Astrocyte (in vitro differentiated cells and primary cell): ENCODE results near the gene TKT. TPM values are rescaled to one million over a fixed set of nuclear protein-coding genes. Genes with fewer than 3 reads are reported as not detected.

ENCODE experiments used
- DNase-seq: peaks from one replicate; pipeline ENCODE4 v3.0.0-alpha.2; 2010; ENCODE audit warnings: low read depth
- FAIRE-seq: peaks from 2 replicates; lab custom pipeline; 2011; peaks lifted over from hg19 to GRCh38; lab: Jason Lieb, UNC
- H2AFZ ChIP-seq: 2 replicates; pipeline ENCODE4 v1.6.0; 2012; ENCODE audit warnings: low read depth, low read length, inconsistent platforms
- H3K27ac ChIP-seq: 2 replicates; pipeline ENCODE4 v1.5.1; 2011; ENCODE audit warnings: low read depth, low read length, inconsistent platforms
- H3K27me3 ChIP-seq: 2 replicates; pipeline ENCODE4 v1.6.0; 2011; ENCODE audit warnings: low read length, inconsistent platforms; ENCODE audit not compliant: insufficient read depth
- H3K36me3 ChIP-seq: 2 replicates; pipeline ENCODE4 v1.5.1; 2011; ENCODE audit warnings: low read length, inconsistent platforms; ENCODE audit not compliant: insufficient read depth
- H3K4me1 ChIP-seq: 2 replicates; pipeline ENCODE4 v1.5.1; 2011; ENCODE audit warnings: low read length, inconsistent platforms; ENCODE audit not compliant: insufficient read depth
- H3K4me2 ChIP-seq: 2 replicates; pipeline ENCODE4 v1.6.0; 2012; ENCODE audit warnings: low read length, inconsistent platforms
- H3K4me3 ChIP-seq: 2 replicates; pipeline ENCODE4 v1.5.1; 2011; ENCODE audit warnings: low read depth, mild to moderate bottlenecking, low read length, inconsistent platforms; ENCODE audit not compliant: insufficient read depth
- H3K79me2 ChIP-seq: 2 replicates; pipeline ENCODE4 v1.6.0; 2012; ENCODE audit warnings: mild to moderate bottlenecking, low read length, inconsistent platforms; ENCODE audit not compliant: insufficient read depth
- H3K9ac ChIP-seq: 2 replicates; pipeline ENCODE4 v1.6.0; 2012; ENCODE audit warnings: mild to moderate bottlenecking, low read length, inconsistent platforms
- H3K9me3 ChIP-seq: 2 replicates; pipeline ENCODE4 v1.5.1; 2012; ENCODE audit warnings: low read depth, mild to moderate bottlenecking, low read length, inconsistent platforms; ENCODE audit not compliant: insufficient read depth
- H4K20me1 ChIP-seq: 2 replicates; pipeline ENCODE4 v1.6.0; 2012; ENCODE audit warnings: low read length, inconsistent platforms; ENCODE audit not compliant: insufficient read depth
- H3K27ac Mint-ChIP-seq: one replicate; pipeline ENCODE4 v1.8.0; 2021; ENCODE audit warnings: mild to moderate bottlenecking, mixed read lengths; ENCODE audit not compliant: unreplicated experiment
- H3K27me3 Mint-ChIP-seq: one replicate; pipeline ENCODE4 v1.8.0; 2021; ENCODE audit warnings: low read depth, mixed read lengths; ENCODE audit not compliant: unreplicated experiment
- H3K36me3 Mint-ChIP-seq: one replicate; pipeline ENCODE4 v1.8.0; 2021; ENCODE audit warnings: low read depth, mixed read lengths; ENCODE audit not compliant: unreplicated experiment
- H3K4me1 Mint-ChIP-seq: one replicate; pipeline ENCODE4 v1.8.0; 2021; ENCODE audit warnings: low read depth, mixed read lengths; ENCODE audit not compliant: unreplicated experiment
- H3K4me3 Mint-ChIP-seq: one replicate; pipeline ENCODE4 v1.8.0; 2021; ENCODE audit warnings: mild to moderate bottlenecking, moderate library complexity, mixed read lengths; ENCODE audit not compliant: unreplicated experiment
- H3K9me3 Mint-ChIP-seq: one replicate; pipeline ENCODE4 v1.8.0; 2021; ENCODE audit warnings: mild to moderate bottlenecking, mixed read lengths; ENCODE audit not compliant: unreplicated experiment
- EZH2 ChIP-seq: IDR thresholded peaks from 2 replicates; pipeline ENCODE4 v1.6.1; 2012; ENCODE audit warnings: mild to moderate bottlenecking, low read length, inconsistent platforms; ENCODE audit not compliant: insufficient read depth
- total RNA-seq: library from RNA; stranded (reverse); gene quantifications from 2 replicates; pipeline ENCODE4 v1.2.1, GENCODE V29; 2021
- TF ChIP-seq, protein P1 (sequence below): IDR thresholded peaks from 2 replicates; pipeline ENCODE4 v1.5.1; 2011; ENCODE audit warnings: low read depth, mild to moderate bottlenecking, inconsistent platforms, low read length, moderate library complexity; ENCODE audit not compliant: insufficient read depth

The TKT gene
- total RNA-seq, 1 donor from 2014 or later = 318 TPM

DNA sequence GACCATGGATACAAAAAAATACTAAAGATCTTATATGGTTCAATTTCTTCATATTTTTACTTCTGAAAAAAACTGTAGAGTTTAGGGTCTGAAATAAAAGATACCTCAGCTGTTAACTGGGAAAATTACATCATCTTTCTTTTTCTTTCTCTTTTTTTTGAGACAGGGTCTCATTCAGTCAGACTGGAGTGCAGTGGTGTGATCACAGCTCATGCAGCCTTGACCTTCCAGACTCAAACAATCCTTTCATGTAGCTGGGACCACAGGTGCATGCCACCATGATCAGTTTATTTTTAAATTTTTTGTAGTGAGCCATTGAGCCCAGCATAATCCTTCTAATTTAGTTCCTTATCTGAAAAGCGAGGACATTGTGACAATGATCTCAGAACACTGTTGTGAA is 39.6 kb upstream of the TKT start:
- Mint-ChIP-seq H3K27me3 (no peaks in the 10 kb centered on the region), H3K4me1 (peaks cover 3% of the 10 kb centered on the region), H3K27ac (no peak overlapping the region), H3K9me3 (no peaks in the 10 kb centered on the region), H3K36me3 (peaks cover 12% of the 10 kb centered on the region), H3K4me3 (no peak overlapping the region)
- no peak for DNase-seq
- no peak overlapping the region for H3K4me2 ChIP-seq
- H3K4me1 ChIP-seq = no peaks in the 10 kb centered on the region
- peaks cover 24% of the 10 kb centered on the region for H3K36me3 ChIP-seq
- H3K9me3 ChIP-seq = no peaks in the 10 kb centered on the region
- H3K4me3 ChIP-seq = no peak overlapping the region
- H3K27ac ChIP-seq = no peak overlapping the region
- no peaks in the 10 kb centered on the region for H3K79me2 ChIP-seq
- FAIRE-seq = no peak
- TF ChIP-seq EZH2 = no peak
- TF ChIP-seq, protein P1, sequence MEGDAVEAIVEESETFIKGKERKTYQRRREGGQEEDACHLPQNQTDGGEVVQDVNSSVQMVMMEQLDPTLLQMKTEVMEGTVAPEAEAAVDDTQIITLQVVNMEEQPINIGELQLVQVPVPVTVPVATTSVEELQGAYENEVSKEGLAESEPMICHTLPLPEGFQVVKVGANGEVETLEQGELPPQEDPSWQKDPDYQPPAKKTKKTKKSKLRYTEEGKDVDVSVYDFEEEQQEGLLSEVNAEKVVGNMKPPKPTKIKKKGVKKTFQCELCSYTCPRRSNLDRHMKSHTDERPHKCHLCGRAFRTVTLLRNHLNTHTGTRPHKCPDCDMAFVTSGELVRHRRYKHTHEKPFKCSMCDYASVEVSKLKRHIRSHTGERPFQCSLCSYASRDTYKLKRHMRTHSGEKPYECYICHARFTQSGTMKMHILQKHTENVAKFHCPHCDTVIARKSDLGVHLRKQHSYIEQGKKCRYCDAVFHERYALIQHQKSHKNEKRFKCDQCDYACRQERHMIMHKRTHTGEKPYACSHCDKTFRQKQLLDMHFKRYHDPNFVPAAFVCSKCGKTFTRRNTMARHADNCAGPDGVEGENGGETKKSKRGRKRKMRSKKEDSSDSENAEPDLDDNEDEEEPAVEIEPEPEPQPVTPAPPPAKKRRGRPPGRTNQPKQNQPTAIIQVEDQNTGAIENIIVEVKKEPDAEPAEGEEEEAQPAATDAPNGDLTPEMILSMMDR = no peak
- H3K9ac ChIP-seq = no peak overlapping the region
- H2AFZ ChIP-seq = no peak overlapping the region
- peaks cover 7% of the 10 kb centered on the region for H4K20me1 ChIP-seq
- no peaks in the 10 kb centered on the region for H3K27me3 ChIP-seq

DNA sequence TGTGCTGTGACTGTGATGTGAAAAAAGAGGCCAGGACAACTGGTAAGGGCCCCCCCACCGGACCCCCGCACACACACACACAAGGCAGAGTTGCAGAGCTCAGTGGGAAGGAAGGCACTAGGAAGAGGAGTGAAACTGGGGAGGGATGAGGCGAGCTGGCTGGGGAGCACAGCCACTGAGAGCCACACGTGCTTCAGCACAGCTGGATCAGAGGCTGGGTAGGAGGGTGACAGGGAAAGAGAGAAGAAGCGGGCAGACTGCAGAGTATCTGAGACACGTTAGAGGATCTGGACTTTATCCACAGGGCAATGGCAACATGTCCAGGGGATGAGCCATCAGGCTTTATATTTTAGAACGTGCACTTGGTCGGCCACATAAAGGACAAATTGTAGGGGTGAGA is 38.0 kb upstream of the TKT start:
- Mint-ChIP-seq H3K4me1 (no peaks in the 10 kb centered on the region), H3K27me3 (no peaks in the 10 kb centered on the region), H3K4me3 (no peak overlapping the region), H3K27ac (no peak overlapping the region), H3K9me3 (no peaks in the 10 kb centered on the region), H3K36me3 (peaks cover 10% of the 10 kb centered on the region)
- no peak overlapping the region for H3K4me3 ChIP-seq
- no peaks in the 10 kb centered on the region for H3K27me3 ChIP-seq
- no peak overlapping the region for H2AFZ ChIP-seq
- no peak overlapping the region for H3K9ac ChIP-seq
- TF ChIP-seq EZH2 = no peak
- TF ChIP-seq, protein P1 = no peak
- peaks cover 18% of the 10 kb centered on the region for H3K36me3 ChIP-seq
- no peaks in the 10 kb centered on the region for H3K79me2 ChIP-seq
- H3K4me1 ChIP-seq = no peaks in the 10 kb centered on the region
- peaks cover under 1% of the 10 kb centered on the region for H4K20me1 ChIP-seq
- H3K9me3 ChIP-seq = no peaks in the 10 kb centered on the region
- H3K27ac ChIP-seq = no peak overlapping the region
- DNase-seq = no peak
- no peak for FAIRE-seq
- H3K4me2 ChIP-seq = no peak overlapping the region

DNA sequence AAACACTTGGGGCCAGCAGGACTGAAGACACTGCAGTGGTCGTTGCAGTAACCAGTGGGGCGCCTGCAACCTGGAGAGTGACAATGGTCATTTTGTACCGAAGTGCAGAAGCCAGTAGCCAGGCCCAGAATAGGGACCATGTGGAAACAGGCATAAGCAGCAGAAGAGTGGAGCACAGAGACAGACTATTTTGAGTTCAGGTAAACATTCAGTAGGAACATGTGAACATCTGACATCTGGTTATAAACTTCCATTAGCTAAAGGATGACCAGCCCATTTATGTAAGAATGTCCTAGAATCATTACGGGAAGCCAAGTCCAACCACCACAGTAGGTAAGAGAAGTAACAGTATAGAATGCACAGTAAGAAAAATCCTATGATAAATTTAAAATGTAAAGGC is 32.4 kb upstream of the TKT start:
- Mint-ChIP-seq H3K27ac (peak overlapping the region; percentile 89), H3K9me3 (no peaks in the 10 kb centered on the region), H3K36me3 (peaks cover 9% of the 10 kb centered on the region), H3K4me3 (peak overlapping the region; percentile 34), H3K4me1 (peaks cover 25% of the 10 kb centered on the region), H3K27me3 (no peaks in the 10 kb centered on the region)
- H4K20me1 ChIP-seq = no peaks in the 10 kb centered on the region
- DNase-seq (no peak), FAIRE-seq (no peak)
- H2AFZ ChIP-seq = no peak overlapping the region
- H3K4me2 ChIP-seq = no peak overlapping the region
- no peaks in the 10 kb centered on the region for H3K27me3 ChIP-seq
- no peak overlapping the region for H3K9ac ChIP-seq
- H3K79me2 ChIP-seq = no peaks in the 10 kb centered on the region
- no peak for TF ChIP-seq EZH2
- TF ChIP-seq, protein P1 = no peak
- no peak overlapping the region for H3K27ac ChIP-seq
- peaks cover 17% of the 10 kb centered on the region for H3K36me3 ChIP-seq
- no peaks in the 10 kb centered on the region for H3K4me1 ChIP-seq
- H3K4me3 ChIP-seq = no peak overlapping the region
- no peaks in the 10 kb centered on the region for H3K9me3 ChIP-seq
